ENCODE results near the gene MVD. TPM values are rescaled to one million over a fixed set of nuclear protein-coding genes. Genes with fewer than 3 reads are reported as not detected.

MVD gene
- total RNA-seq, 1 donor from 2014 or later, result 102 TPM

- Histone ChIP-seq H3K4me3 (ENCODE audit: low read depth, low read length) (no peak overlapping the region), H3K36me3 (ENCODE audit: control insufficient read depth, insufficient read depth, low read length) (no peaks in the 10 kb centered on the region), H3K27me3 (ENCODE audit: control insufficient read depth, insufficient read depth, low read length) (peaks cover 34% of the 10 kb centered on the region)
- DNase-seq (ENCODE audit: low read depth), result no peak
- TF ChIP-seq, protein P1, sequence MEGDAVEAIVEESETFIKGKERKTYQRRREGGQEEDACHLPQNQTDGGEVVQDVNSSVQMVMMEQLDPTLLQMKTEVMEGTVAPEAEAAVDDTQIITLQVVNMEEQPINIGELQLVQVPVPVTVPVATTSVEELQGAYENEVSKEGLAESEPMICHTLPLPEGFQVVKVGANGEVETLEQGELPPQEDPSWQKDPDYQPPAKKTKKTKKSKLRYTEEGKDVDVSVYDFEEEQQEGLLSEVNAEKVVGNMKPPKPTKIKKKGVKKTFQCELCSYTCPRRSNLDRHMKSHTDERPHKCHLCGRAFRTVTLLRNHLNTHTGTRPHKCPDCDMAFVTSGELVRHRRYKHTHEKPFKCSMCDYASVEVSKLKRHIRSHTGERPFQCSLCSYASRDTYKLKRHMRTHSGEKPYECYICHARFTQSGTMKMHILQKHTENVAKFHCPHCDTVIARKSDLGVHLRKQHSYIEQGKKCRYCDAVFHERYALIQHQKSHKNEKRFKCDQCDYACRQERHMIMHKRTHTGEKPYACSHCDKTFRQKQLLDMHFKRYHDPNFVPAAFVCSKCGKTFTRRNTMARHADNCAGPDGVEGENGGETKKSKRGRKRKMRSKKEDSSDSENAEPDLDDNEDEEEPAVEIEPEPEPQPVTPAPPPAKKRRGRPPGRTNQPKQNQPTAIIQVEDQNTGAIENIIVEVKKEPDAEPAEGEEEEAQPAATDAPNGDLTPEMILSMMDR (IDR thresholded peaks at IDR 0.05; ENCODE audit: insufficient read depth, low read length, poor library complexity, severe bottlenecking), result no peak
These were observed 23.5 kb downstream of the MVD start for GRCh38 chr16:88639231-88640038.

DNA sequence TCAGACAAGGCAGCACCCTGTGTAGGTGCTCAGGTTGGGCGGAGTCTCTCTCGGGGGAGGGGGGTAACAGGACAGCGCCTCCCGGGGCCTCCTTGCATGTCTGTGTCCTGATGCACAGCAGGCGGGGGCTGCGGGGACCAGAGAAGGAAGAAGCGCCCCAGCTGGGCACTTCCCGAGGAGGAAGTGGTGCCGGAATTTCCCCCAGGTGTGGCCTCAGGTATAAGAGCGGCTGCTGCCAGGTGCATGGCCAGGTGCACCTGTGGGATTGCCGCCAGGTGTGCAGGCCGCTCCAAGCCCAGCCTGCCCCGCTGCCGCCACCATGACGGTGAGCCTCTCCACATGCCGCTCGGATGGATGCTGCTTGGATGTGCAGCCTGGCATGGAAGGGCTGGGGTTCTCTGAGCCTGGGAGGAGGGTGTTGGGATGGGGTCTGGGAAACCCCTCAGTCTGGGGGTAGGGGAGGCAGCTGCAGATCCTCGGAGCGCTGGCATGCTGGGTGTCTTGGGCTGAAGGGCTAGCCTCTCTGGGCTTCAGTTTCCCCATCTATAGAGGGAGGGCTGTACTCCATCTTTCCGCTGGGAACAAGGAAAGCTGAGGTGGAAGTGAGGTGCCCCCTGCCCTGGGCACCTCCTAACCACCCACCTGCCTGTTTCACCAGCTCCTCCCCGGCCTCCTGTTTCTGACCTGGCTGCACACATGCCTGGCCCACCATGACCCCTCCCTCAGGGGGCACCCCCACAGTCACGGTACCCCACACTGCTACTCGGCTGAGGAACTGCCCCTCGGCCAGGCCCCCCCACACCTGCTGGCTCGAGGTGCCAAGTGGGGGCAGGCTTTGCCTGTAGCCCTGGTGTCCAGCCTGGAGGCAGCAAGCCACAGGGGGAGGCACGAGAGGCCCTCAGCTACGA lies 24.3 kb downstream of the MVD start, which contains the start of gene IL17C:
Gene IL17C, plus strand, starts transcription at position 250 of the 908 bp plus-strand sequence. Its CDS starts 70 bp downstream, at position 320.
- Histone ChIP-seq H3K4me3 (ENCODE audit: low read depth, low read length) (no peak within 1 kb of the TSS), H3K27me3 (ENCODE audit: control insufficient read depth, insufficient read depth, low read length) (peaks cover 34% of the 10 kb centered on the region), H3K36me3 (ENCODE audit: control insufficient read depth, insufficient read depth, low read length) (no peaks in the 10 kb centered on the region)
- TF ChIP-seq, protein P1 (IDR thresholded peaks at IDR 0.05; ENCODE audit: insufficient read depth, low read length, poor library complexity, severe bottlenecking), result no peak
- no peak for DNase-seq (ENCODE audit: low read depth)

DNA sequence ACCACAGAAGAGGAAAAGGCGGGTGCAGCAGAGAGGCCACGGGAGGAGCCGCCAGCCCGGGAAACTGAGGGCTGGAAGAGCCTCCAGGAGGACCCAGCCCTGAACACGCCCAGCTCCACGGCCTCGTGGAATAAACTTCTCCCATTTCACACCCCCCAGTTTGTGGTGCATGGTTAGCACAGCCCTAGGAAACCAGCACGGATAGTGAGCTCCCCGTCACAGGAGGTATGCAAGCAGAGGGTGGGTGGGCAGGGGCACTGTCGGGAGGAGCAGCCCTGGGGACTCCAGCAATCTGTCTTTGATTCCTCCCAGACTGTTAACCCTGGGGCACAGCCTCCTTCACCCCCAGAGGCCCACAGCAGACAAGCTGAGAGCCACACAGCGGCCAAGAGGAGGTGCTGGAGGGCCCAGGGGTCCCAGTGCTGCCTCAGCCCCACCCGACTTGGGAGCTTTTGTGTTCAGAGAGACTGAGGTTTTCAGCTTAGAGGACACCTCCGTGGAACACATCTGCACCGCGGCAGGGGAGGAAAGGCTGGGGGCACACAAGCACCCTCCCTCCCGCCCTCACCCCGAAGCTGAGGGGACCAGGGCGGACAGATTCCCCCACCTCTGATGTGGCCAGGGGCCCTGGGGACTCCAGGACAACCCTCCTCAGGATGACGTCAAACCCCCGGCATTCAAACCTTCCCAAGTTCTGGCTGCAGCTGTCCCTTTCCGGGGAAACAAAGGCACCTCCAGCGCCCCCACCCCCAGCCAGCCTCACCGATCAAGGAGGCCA lies 26.2 kb downstream of the MVD start:
- DNase-seq (ENCODE audit: low read depth), result no peak
- H3K27me3 ChIP-seq (ENCODE audit: control insufficient read depth, insufficient read depth, low read length), result peaks cover 34% of the 10 kb centered on the region
- H3K4me3 ChIP-seq (ENCODE audit: low read depth, low read length), result no peak overlapping the region
- H3K36me3 ChIP-seq (ENCODE audit: control insufficient read depth, insufficient read depth, low read length), result peaks cover 1% of the 10 kb centered on the region
- TF ChIP-seq, protein P1 (IDR thresholded peaks at IDR 0.05; ENCODE audit: insufficient read depth, low read length, poor library complexity, severe bottlenecking), result no peak

- H3K36me3 ChIP-seq (ENCODE audit: control insufficient read depth, insufficient read depth, low read length), result peaks cover 1% of the 10 kb centered on the region
- H3K4me3 ChIP-seq (ENCODE audit: low read depth, low read length), result no peak overlapping the region
- TF ChIP-seq, protein P1 (IDR thresholded peaks at IDR 0.05; ENCODE audit: insufficient read depth, low read length, poor library complexity, severe bottlenecking), result no peak
- H3K27me3 ChIP-seq (ENCODE audit: control insufficient read depth, insufficient read depth, low read length), result peaks cover 30% of the 10 kb centered on the region
- DNase-seq (ENCODE audit: low read depth), result no peak
These were observed 27.1 kb downstream of the MVD start for GRCh38 chr16:88635671-88636319.

DNA sequence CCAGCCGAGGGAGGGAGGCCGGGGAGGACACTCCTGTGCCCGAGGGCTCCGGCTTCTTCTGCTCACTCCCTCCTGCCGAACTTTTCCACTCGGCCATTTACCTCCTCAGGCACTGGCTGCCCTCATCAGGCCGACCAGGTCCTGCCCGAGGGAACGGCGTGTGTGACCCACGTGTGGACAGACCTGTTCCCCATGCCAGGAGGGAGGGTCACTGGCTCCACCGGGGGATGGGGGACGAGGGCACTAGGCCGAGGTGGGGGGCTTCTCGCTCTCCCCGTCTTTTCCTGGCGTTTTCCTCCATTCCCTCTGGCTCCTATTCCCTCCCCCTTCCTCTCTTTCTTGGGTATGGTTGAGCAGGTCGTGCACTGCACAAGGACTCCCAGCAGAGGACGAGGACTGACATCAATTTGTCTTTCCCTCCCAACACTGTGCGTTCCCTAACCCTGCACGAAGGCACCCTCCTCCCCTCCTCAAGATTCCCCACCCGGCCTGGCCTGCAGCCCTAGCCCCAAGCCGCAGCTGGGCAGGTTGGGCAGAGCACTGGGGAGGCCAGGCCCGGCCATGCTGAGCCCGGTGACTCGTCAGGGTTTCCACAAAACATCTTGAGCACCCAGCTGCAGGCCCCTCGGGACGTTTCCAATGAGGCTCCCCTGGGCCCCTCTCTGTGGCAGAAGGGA lies 27.8 kb downstream of the MVD start:
- Histone ChIP-seq H3K27me3 (ENCODE audit: control insufficient read depth, insufficient read depth, low read length) (peaks cover 24% of the 10 kb centered on the region), H3K36me3 (ENCODE audit: control insufficient read depth, insufficient read depth, low read length) (peaks cover 1% of the 10 kb centered on the region), H3K4me3 (ENCODE audit: low read depth, low read length) (peak overlapping the region; percentile 38)
- TF ChIP-seq, protein P1 (IDR thresholded peaks at IDR 0.05; ENCODE audit: insufficient read depth, low read length, poor library complexity, severe bottlenecking), result no peak
- no peak for DNase-seq (ENCODE audit: low read depth)
